Measurements from ENCODE around the gene PCDHA13. TPM values are rescaled to one million over a fixed set of nuclear protein-coding genes. Genes with fewer than 3 reads are reported as not detected.

PCDHA13 gene, protein sequence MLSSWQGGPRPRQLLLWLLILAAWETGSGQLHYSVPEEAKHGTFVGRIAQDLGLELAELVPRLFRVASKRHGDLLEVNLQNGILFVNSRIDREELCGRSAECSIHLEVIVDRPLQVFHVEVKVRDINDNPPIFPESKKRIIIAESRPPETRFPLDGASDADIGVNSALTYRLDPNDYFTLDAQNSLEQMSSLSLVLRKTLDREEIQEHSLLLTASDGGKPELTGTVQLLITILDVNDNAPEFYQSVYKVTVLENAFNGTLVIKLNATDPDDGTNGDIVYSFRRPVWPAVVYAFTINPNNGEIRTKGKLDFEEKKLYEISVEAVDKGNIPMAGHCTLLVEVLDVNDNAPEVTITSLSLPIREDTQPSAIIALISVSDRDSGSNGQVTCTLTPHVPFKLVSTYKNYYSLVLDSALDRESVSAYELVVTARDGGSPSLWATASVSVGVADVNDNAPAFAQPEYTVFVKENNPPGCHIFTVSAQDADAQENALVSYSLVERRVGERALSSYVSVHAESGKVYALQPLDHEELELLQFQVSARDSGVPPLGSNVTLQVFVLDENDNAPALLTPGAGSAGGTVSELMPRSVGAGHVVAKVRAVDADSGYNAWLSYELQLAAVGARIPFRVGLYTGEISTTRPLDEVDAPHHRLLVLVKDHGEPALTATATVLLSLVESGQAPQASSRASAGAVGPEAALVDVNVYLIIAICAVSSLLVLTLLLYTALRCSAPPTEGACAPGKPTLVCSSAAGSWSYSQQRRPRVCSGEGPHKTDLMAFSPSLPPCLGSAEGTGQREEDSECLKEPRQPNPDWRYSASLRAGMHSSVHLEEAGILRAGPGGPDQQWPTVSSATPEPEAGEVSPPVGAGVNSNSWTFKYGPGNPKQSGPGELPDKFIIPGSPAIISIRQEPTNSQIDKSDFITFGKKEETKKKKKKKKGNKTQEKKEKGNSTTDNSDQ
- not detected in 2 replicates for total RNA-seq

DNA sequence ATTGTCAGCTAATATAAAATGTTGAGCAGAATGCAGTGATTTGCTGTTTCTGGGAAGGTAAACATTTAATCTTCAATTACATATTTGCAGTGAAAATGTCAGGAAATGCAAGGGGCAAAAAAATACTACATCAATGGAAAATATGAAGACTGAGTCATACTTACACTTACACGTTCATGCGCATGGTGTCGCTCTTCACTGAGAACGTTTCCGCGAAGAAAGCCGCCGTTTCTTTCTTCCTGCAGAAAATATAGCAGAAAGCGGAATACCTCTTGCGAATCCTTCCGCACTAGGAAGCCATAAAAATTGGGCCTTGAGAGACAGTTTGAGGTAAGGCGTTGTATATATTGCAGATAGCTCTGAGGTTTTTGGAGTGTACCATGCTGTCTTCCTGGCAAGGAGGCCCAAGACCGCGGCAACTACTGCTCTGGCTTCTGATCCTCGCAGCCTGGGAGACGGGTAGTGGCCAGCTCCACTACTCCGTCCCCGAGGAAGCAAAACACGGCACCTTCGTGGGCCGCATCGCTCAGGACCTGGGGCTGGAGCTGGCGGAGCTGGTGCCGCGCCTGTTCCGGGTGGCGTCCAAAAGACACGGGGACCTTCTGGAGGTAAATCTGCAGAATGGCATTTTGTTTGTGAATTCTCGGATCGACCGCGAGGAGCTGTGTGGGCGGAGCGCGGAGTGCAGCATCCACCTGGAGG, at the start of gene PCDHA13:
PCDHA13 (plus strand) TSS at position 236 of the 702 bp plus-strand sequence; CDS start at position 381, 145 bp downstream.

DNA sequence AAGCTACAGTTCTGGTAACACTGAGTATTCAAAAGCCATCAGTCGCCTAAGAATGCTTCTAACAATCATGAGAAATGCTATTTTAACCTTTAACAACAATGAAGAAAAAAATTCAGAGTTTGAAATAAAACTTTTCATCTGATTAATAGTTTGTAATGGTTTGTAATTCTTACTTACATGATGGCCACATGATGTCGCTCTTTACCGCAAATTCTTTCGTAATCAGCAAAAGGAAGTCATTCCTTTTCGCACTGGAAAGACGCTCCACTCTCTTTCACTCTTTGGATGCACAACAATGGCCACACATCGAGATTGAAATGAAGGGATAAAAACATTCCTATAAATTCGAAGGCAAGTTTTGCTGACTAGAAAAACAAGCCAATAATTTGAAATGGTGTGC, 47.9 kb upstream of the PCDHA13 start, which contains the start of gene PCDHA7:
PCDHA7 (plus strand) TSS at position 277 of the 400 bp plus-strand sequence; CDS start at position 392, 115 bp downstream.

DNA sequence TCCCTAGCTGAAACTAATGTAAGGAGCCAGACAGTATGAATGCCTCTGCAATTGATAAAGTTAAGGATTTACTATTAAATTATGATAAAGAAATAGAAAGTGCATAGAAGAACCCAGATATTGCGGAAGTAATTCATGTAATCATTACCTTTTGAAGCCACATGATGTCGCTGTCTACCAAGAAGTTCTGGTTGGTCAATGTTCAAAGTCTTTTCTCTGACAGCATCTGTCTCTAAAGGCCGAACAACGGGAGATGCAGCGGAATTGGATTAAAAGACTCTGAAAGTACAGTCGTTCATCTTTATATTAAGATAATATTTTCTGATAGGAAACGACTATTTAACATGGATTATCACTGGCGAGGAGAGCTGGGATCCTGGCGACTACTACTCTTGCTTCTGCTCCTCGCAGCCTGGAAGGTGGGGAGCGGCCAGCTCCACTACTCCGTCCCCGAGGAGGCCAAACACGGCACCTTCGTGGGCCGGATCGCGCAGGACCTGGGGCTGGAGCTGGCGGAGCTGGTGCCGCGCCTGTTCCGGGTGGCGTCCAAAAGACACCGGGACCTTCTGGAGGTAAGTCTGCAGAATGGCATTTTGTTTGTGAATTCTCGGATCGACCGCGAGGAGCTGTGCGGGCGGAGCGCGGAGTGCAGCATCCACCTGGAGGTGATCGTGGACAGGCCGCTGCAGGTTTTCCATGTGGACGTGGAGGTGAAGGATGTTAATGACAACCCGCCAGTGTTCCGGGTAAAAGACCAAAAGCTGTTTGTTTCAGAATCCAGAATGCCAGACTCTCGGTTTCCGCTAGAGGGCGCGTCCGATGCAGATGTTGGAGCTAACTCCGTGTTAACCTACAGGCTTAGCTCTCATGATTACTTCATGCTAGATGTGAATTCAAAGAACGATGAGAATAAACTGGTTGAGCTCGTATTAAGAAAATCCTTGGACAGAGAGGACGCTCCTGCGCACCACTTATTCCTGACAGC, 40.7 kb upstream of the PCDHA13 start, which contains the start of gene PCDHA8:
PCDHA8 (plus strand) TSS at position 210 of the 985 bp plus-strand sequence; CDS start at position 345, 135 bp downstream.

DNA sequence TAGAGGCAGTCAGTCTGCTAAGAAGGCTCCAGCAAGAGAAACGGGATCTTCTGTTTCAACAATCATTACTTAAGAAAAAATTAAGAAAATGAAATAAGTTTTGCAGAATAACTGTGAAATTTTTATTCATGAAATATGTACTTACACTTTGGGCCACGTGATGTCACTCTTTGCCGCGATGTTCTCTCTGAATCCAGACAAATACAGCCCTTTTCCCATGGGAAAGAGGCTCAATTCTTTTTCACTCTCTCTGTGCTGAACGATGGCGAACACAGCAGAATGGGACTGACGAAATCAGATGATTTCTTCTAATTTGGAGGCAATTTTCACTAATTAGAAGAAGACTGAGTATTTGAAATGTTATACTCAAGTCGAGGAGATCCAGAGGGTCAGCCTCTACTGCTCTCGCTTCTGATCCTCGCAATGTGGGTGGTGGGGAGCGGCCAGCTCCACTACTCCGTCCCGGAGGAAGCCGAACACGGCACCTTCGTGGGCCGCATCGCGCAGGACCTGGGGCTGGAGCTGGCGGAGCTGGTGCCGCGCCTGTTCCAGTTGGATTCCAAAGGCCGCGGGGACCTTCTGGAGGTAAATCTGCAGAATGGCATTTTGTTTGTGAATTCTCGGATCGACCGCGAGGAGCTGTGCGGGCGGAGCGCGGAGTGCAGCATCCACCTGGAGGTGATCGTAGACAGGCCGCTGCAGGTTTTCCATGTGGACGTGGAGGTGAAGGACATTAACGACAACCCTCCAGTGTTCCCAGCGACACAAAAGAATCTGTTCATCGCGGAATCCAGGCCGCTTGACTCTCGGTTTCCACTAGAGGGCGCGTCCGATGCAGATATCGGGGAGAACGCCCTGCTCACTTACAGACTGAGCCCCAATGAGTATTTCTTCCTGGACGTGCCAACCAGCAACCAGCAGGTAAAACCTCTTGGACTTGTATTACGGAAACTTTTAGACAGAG, 33.5 kb upstream of the PCDHA13 start, which contains the start of gene PCDHA9:
PCDHA9 (plus strand) TSS at position 244 of the 964 bp plus-strand sequence; CDS start at position 358, 114 bp downstream.

DNA sequence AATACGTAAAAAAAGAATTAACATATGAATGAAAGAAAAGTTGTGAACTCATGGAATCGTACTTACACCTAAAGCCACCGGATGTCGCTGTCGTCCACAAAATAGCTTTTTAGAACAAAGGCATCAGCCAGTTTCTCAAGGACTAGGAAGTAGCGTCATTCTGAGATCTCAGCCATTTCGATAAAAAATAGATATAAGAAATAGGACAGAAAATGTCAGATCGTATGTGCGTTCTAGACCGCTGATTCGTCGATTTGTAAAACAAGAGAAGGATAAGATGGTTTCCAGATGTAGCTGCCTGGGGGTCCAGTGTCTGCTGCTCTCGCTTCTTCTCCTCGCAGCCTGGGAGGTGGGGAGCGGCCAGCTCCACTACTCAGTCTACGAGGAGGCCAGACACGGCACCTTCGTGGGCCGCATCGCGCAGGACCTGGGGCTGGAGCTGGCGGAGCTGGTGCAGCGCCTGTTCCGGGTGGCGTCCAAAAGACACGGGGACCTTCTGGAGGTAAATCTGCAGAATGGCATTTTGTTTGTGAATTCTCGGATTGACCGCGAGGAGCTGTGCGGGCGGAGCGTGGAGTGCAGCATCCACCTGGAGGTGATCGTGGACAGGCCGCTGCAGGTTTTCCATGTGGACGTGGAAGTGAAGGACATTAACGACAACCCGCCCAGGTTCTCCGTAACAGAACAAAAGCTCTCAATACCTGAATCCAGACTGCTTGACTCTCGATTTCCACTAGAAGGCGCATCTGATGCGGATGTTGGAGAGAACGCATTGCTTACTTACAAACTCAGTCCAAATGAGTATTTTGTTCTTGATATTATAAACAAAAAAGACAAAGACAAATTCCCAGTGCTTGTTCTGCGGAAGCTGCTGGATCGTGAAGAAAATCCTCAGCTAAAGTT, 25.9 kb upstream of the PCDHA13 start, which contains the start of gene PCDHA10:
PCDHA10 (plus strand) TSS at position 126 of the 903 bp plus-strand sequence; CDS start at position 278, 152 bp downstream.

DNA sequence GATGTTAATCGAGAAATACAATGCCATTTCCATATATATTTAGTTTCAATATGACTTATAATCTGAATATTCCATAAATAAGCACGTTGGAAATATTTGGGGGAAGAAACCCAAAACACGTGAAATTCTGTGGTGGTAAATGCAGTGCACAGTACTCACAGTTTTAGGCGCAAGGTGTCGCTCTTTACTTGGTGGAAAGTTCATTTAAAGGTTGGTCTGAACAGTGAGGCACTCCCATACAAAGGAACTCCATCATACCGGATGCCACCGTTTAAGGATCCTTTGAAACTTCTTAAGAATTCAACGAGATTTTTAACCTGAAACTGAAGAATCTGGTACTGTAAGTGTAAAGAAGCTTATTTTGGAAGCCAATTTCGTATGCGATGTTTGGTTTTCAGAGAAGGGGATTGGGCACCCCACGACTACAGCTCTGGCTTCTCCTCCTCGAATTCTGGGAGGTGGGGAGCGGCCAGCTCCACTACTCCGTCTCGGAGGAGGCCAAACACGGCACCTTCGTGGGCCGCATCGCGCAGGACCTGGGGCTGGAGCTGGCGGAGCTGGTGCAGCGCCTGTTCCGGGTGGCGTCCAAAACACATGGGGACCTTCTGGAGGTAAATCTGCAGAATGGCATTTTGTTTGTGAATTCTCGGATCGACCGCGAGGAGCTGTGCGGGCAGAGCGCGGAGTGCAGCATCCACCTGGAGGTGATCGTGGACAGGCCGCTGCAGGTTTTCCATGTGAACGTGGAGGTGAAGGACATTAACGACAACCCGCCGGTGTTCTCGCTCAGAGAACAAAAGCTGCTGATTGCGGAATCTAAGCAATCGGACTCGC, 13.0 kb upstream of the PCDHA13 start, which contains the start of gene PCDHA11:
PCDHA11 (plus strand) TSS at position 237 of the 834 bp plus-strand sequence; CDS start at position 384, 147 bp downstream.

DNA sequence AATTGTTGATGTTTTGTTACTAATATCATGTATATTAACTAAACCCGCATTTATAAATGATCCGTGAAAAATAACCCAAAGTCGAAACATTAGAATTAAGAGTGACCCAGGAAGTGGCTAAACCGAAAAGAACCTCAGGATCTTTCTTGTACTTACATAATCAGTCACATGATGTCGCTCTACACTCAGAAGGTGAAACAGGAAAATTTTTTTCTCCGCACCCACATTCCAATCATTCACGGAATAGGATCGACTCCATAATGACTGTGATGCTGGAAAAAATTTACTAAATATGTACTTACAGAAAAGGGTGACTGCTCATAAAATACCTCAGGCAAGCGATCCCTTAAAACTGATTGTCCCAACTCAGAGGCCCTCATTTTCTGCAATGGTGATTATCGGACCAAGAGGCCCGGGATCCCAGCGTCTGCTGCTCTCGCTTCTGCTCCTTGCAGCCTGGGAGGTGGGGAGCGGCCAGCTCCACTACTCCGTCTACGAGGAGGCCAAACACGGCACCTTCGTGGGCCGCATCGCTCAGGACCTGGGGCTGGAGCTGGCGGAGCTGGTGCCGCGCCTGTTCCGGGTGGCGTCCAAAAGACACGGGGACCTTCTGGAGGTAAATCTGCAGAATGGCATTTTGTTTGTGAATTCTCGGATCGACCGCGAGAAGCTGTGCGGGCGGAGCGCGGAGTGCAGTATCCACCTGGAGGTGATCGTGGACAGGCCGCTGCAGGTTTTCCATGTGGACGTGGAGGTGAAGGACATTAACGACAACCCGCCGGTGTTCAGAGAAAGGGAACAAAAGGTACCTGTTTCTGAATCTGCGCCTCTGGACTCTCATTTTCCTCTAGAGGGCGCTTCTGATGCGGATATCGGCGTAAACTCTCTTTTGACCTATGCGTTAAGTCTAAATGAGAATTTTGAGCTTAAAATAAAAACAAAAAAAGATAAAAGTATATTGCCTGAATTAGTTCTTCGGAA, 6.5 kb upstream of the PCDHA13 start, which contains the start of gene PCDHA12:
PCDHA12 (plus strand) TSS at position 224 of the 981 bp plus-strand sequence; CDS start at position 389, 165 bp downstream.

DNA sequence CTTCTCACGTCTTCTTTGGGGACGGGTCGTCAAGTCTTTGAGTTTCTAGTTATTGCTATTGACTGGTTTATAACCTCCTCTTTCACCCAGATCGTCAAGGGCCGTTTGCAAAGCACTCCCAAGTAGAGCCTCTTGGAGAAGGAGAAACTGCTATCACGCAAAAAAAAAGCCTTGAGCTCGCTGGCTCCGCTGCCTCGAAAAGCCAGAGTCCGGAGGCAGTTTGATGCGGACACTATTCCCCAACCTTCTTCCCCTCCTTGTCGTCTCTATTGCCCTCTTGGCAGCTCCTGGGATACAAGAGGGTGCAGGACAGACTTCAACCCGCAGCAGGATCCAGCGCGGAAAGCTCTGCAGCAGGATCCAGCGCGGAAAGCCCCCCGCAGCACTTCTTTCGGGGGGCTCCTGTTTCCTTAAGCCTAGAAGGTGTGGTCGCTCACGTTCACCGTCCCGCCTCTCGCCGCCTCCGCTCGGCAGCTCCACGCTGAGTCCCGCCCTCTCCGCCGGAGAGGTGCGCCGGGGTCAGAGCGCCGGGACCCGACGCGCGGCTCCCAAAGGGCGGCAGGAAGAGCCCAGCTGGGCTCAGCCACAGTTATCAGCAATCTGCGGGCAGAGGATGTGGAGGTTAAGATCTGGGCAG, 44.0 kb downstream of the PCDHA13 start, which contains the start of gene PCDHAC1:
PCDHAC1 (plus strand) TSS at position 494 of the 637 bp plus-strand sequence. CDS start 594 bp downstream, outside the sequence.

Other genes starting within 250 kb of the PCDHA13 start
- gene CD14, start 248.9 kb upstream of the PCDHA13 start, total RNA-seq, result 0.35 TPM in 1 of 2 replicates, not detected in the other
- gene TMCO6, start 242.7 kb upstream of the PCDHA13 start, total RNA-seq, result 20.9 and 39.2 TPM in 2 replicates
- gene NDUFA2, start 234.5 kb upstream of the PCDHA13 start, total RNA-seq, result 64.0 and 70.0 TPM in 2 replicates
- 74.9 and 77.6 TPM in 2 replicates for gene IK, start 234.3 kb upstream of the PCDHA13 start, total RNA-seq
- 12.9 and 19.2 TPM in 2 replicates for gene WDR55, start 217.2 kb upstream of the PCDHA13 start, total RNA-seq
- 0.28 and 0.35 TPM in 2 replicates for gene DND1, start 208.5 kb upstream of the PCDHA13 start, total RNA-seq
- 83.6 TPM in 2 replicates for gene HARS1, start 190.8 kb upstream of the PCDHA13 start, total RNA-seq
- 33.1 and 35.0 TPM in 2 replicates for gene HARS2, start 190.7 kb upstream of the PCDHA13 start, total RNA-seq
- 33.2 and 34.5 TPM in 2 replicates for gene ZMAT2, start 181.7 kb upstream of the PCDHA13 start, total RNA-seq
- 0.14 TPM in 2 replicates for gene PCDHA1, start 96.0 kb upstream of the PCDHA13 start, total RNA-seq
- gene PCDHA2, start 87.3 kb upstream of the PCDHA13 start, total RNA-seq, result not detected in 2 replicates
- not detected in 2 replicates for gene PCDHA3, start 81.1 kb upstream of the PCDHA13 start, total RNA-seq
- 0.23 and 0.42 TPM in 2 replicates for gene PCDHA4, start 75.1 kb upstream of the PCDHA13 start, total RNA-seq
- not detected in 2 replicates for gene PCDHA5, start 60.5 kb upstream of the PCDHA13 start, total RNA-seq
- gene PCDHA6, start 54.2 kb upstream of the PCDHA13 start, total RNA-seq, result not detected in 2 replicates
- gene PCDHA7, start 47.9 kb upstream of the PCDHA13 start, total RNA-seq, result not detected in 2 replicates
- not detected in 2 replicates for gene PCDHA8, start 40.9 kb upstream of the PCDHA13 start, total RNA-seq
- not detected in 2 replicates for gene PCDHA9, start 33.7 kb upstream of the PCDHA13 start, total RNA-seq
- not detected in 2 replicates for gene PCDHA10, start 26.2 kb upstream of the PCDHA13 start, total RNA-seq
- gene PCDHA11, start 13.2 kb upstream of the PCDHA13 start, total RNA-seq, result not detected in 2 replicates
- not detected in 2 replicates for gene PCDHA12, start 6.8 kb upstream of the PCDHA13 start, total RNA-seq
- 0.07 TPM in 1 of 2 replicates, not detected in the other for gene PCDHAC1, start 44.2 kb downstream of the PCDHA13 start, total RNA-seq
- 0.42 and 1.1 TPM in 2 replicates for gene PCDHAC2, start 84.4 kb downstream of the PCDHA13 start, total RNA-seq
- not detected in 2 replicates for gene PCDHB1, start 169.2 kb downstream of the PCDHA13 start, total RNA-seq
- gene PCDHB2, start 212.5 kb downstream of the PCDHA13 start, total RNA-seq, result 0.14 TPM in 1 of 2 replicates, not detected in the other
- 0.05 TPM in 1 of 2 replicates, not detected in the other for gene PCDHB3, start 218.3 kb downstream of the PCDHA13 start, total RNA-seq
- gene PCDHB4, start 239.7 kb downstream of the PCDHA13 start, total RNA-seq, result not detected in 2 replicates

Data from airway epithelial cell (primary cell).